RWPE1 (cell line): Measurements from ENCODE around the gene CCDC32.
A peak's percentile ranks its signal among the peaks of the same experiment; 100 is the strongest.

Experiments
- CTCF ChIA-PET: fragments of 350-600 bp; sonication (Branson Sonifier 250); formaldehyde crosslinking; extraction: SDS; loops from one replicate; lab custom pipeline; 2021; lab: Yijun Ruan, JAX
- POLR2A ChIA-PET: fragments of 400-600 bp; formaldehyde crosslinking; extraction: SDS; loops from one replicate; lab custom pipeline; 2020; ENCODE audit warnings: antibody characterized with exemption; ENCODE audit not compliant: low non-redundant PET; lab: Yijun Ruan, JAX
- DNase-seq: peaks from one replicate; pipeline ENCODE4 v3.0.0; 2012; ENCODE audit warnings: low spot score
- H3K27ac ChIP-seq: fragments of 450-650 bp; 2 replicates; pipeline ENCODE4 v1.5.1; 2017
- CTCF ChIP-seq: fragments of 450-650 bp; conservative IDR thresholded peaks from 2 replicates; pipeline ENCODE4 v1.5.1; 2017; ENCODE audit warnings: low read depth, mild to moderate bottlenecking

The CCDC32 gene

GRCh38 chr15:40564591-40565332 lies at the start of gene CCDC32:
CCDC32 (minus strand) TSS chr15:40565042; CDS start chr15:40563015, 2,027 bp downstream.
- peak; percentile 99 for DNase-seq
- H3K27ac ChIP-seq: peak within 1 kb of the TSS; percentile 87
- ChIA-PET POLR2A (interaction anchor here (0.5 to 0.6 kb wide), 3 partner anchors 22 to 40 kb away, joined by 3 to 4 read pairs (median 3); no protein-coding TSS in a partner anchor), CTCF (interaction anchor here (1.2 to 1.6 kb wide), 2 partner anchors 25 to 45 kb away, joined by 3 to 4 read pairs; no protein-coding TSS in a partner anchor)
- no peak for TF ChIP-seq CTCF

- TF ChIP-seq CTCF: no peak
- CTCF ChIA-PET: interaction anchor here (0.6 kb wide), 1 partner anchor 73 kb away, joined by 3 read pairs; no protein-coding TSS in a partner anchor
- DNase-seq: no peak
- no peak overlapping the region for H3K27ac ChIP-seq
- POLR2A ChIA-PET: no interaction called here
Measured at GRCh38 chr15:40613080-40613479, 48.2 kb upstream of the CCDC32 start.

GRCh38 chr15:40603935-40604334 lies 39.1 kb upstream of the CCDC32 start:
- ChIA-PET POLR2A (no interaction called here), CTCF (no interaction called here)
- DNase-seq: no peak
- no peak for TF ChIP-seq CTCF
- H3K27ac ChIP-seq: no peak overlapping the region

DNA sequence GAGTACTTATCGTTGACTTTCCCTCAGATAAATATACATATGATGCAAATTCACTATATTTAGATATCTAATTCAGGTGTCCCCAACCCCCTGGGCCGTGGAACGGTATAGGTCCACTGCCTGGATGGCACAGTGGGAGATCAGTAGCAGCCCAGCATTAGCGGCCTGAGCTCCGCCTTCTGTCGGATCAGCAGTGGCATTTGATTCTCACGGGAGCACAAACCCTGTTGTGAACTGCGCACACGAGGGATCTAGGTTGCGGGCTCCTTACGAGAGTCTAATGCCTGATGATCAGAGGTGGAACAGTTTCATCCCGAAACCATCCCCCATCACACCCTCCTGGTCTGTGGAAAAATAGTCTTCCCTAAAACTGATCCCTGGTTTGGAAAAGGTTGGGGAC lies 36.1 kb upstream of the CCDC32 start:
- TF ChIP-seq CTCF: no peak
- ChIA-PET POLR2A (no interaction called here), CTCF (interaction anchor here (0.6 to 0.7 kb wide), 2 partner anchors 102 to 340 kb away, joined by 3 read pairs; no protein-coding TSS in a partner anchor)
- no peak for DNase-seq
- no peak overlapping the region for H3K27ac ChIP-seq

GRCh38 chr15:40598672-40599071 lies 33.8 kb upstream of the CCDC32 start:
- ChIA-PET POLR2A (no interaction called here), CTCF (interaction anchor here (0.6 to 0.7 kb wide), 3 partner anchors 19 to 105 kb away, joined by 3 to 6 read pairs (median 4); no protein-coding TSS in a partner anchor)
- no peak for TF ChIP-seq CTCF
- no peak for DNase-seq
- 0 out of 2 replicates have a peak overlapping the region, but pooled peaks have one; percentile 11 for H3K27ac ChIP-seq

- ChIA-PET POLR2A (no interaction called here), CTCF (interaction anchor here (0.5 to 0.6 kb wide), 2 partner anchors 72 to 98 kb away, joined by 3 read pairs; no protein-coding TSS in a partner anchor)
- no peak for DNase-seq
- TF ChIP-seq CTCF: no peak
- H3K27ac ChIP-seq: peak overlapping the region; percentile 11; the same call in 1 of the 2 replicates
Measured at GRCh38 chr15:40598126-40598525, 33.3 kb upstream of the CCDC32 start.
